Body of pancreas (tissue), 4 donors: ENCODE measurements around the gene C1orf53.

Experiments
- POLR2A ChIP-seq, 3 donors: fragments of 450-650 bp; IDR thresholded peaks; one replicate each; pipeline ENCODE4 v1.6.1; 2016; ENCODE audit warnings: antibody characterized with exemption in 3 of 3, mild to moderate bottlenecking in 2 of 3
- TF ChIP-seq, protein P1 (sequence below), 7 experiments: fragments of 450-650 bp in 4 of 7; fragments of 200-600 bp in 3 of 7; sonication (generic) in 3 of 7; IDR thresholded peaks; one replicate each; pipeline ENCODE4 v1.5.1; 2016 to 2019; ENCODE audit warnings: antibody characterized with exemption in 7 of 7

DNA sequence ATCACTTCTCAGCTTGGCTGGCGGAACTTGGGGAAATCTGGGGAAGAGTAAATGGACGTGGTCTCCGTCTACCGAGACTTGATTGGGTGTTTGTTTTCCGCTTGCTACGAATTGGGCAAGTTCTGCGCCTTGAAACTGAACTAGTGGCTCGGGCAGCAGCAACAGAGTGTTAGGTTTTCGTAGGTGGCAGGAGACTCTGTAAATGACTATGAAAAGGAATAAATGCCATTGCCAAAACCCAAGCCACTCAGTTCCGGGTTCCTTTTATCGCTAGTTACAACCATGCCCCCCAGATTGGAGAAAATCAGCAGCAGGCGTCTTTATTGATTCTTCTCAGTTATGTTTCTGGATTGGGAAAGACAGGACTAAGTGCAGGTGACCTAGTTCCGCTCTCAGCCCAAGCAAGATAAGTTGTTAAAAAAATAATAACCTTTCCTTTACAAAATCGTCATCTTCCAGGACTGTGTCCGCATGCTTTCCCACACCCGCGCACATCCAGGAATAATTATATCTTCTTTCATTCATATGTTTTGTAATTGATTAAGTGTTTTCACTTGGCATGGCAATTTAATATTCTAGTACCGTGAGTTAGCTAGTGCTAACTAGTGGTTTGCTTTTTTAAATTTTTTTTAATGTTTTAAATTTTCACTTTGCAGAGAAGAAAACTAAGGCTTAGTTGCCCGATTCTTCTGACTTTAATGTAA, 18.1 kb downstream of the C1orf53 start:
- TF ChIP-seq, protein P1, sequence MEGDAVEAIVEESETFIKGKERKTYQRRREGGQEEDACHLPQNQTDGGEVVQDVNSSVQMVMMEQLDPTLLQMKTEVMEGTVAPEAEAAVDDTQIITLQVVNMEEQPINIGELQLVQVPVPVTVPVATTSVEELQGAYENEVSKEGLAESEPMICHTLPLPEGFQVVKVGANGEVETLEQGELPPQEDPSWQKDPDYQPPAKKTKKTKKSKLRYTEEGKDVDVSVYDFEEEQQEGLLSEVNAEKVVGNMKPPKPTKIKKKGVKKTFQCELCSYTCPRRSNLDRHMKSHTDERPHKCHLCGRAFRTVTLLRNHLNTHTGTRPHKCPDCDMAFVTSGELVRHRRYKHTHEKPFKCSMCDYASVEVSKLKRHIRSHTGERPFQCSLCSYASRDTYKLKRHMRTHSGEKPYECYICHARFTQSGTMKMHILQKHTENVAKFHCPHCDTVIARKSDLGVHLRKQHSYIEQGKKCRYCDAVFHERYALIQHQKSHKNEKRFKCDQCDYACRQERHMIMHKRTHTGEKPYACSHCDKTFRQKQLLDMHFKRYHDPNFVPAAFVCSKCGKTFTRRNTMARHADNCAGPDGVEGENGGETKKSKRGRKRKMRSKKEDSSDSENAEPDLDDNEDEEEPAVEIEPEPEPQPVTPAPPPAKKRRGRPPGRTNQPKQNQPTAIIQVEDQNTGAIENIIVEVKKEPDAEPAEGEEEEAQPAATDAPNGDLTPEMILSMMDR (IDR thresholded peaks at IDR 0.05), result no peak
- TF ChIP-seq POLR2A (IDR thresholded peaks at IDR 0.05), result no peak
